Testis (tissue), 2 donors: Measurements from ENCODE around the gene ERCC3.

Experiments
- CTCF ChIP-seq, 3 experiments: fragments of 450-650 bp in 2 of 3; fragments of 200-600 bp in 1 of 3; sonication (generic) in 1 of 3; IDR thresholded peaks; one replicate each; pipeline ENCODE4 v1.5.1; 2016 to 2019; ENCODE audit warnings: antibody characterized with exemption in 3 of 3, mild to moderate bottlenecking in 2 of 3, moderate library complexity in 1 of 3
- POLR2A ChIP-seq: fragments of 450-650 bp; IDR thresholded peaks from one replicate; pipeline ENCODE4 v1.6.1; 2017; ENCODE audit warnings: antibody characterized with exemption, mild to moderate bottlenecking, moderate library complexity

GRCh38 chr2:127288274-127288673 is 5.7 kb downstream of the ERCC3 start:
- TF ChIP-seq CTCF (IDR thresholded peaks at IDR 0.05) = no peak
- no peak for TF ChIP-seq POLR2A
